Measurements from ENCODE around the gene EFNA2.
"Not testable (repeated sequence)": the region's sequence is repeated elsewhere in the genome, so short reads cannot be mapped to it uniquely, and the experiment has no call there.

EFNA2 gene

GRCh38 chr19:1285737-1286360 lies at the start of gene EFNA2:
EFNA2 (plus strand) TSS chr19:1285873; CDS start chr19:1286169, 296 bp downstream.
- no peak for FAIRE-seq

- no peak for FAIRE-seq
Measured at GRCh38 chr19:1236576-1236975, 49.1 kb upstream of the EFNA2 start.

- no peak for FAIRE-seq
Measured at GRCh38 chr19:1237027-1237659, 48.5 kb upstream of the EFNA2 start.

- FAIRE-seq = no peak
Measured at GRCh38 chr19:1237754-1238368, 47.8 kb upstream of the EFNA2 start, which contains the start of gene CBARP. CBARP (minus strand) TSS chr19:1238005; CDS start chr19:1236100, 1,905 bp downstream.

- no peak for FAIRE-seq
Measured at GRCh38 chr19:1238369-1239303, 47.0 kb upstream of the EFNA2 start.

GRCh38 chr19:1239420-1239795 lies 46.3 kb upstream of the EFNA2 start:
- no peak for FAIRE-seq

- no peak for FAIRE-seq
Measured at GRCh38 chr19:1239796-1240737, 45.6 kb upstream of the EFNA2 start.

GRCh38 chr19:1240925-1241324 lies 44.7 kb upstream of the EFNA2 start:
- FAIRE-seq = no peak

GRCh38 chr19:1241417-1242095 lies 44.1 kb upstream of the EFNA2 start, which contains the start of gene ATP5F1D:
ATP5F1D (plus strand) TSS chr19:1241751; CDS start chr19:1241851, 100 bp downstream.
- FAIRE-seq = no peak

GRCh38 chr19:1243768-1244692 lies 41.6 kb upstream of the EFNA2 start:
- no peak for FAIRE-seq

- no peak for FAIRE-seq
Measured at GRCh38 chr19:1244693-1245451, 40.8 kb upstream of the EFNA2 start.

GRCh38 chr19:1245494-1246264 lies 40.0 kb upstream of the EFNA2 start:
- no peak for FAIRE-seq

GRCh38 chr19:1246265-1247087 lies 39.2 kb upstream of the EFNA2 start:
- not testable (repeated sequence) for FAIRE-seq

- no peak for FAIRE-seq
Measured at GRCh38 chr19:1247748-1248138, 37.9 kb upstream of the EFNA2 start.

GRCh38 chr19:1248139-1248785 lies 37.4 kb upstream of the EFNA2 start, which contains the start of gene MIDN:
MIDN (plus strand) TSS chr19:1248583; CDS start chr19:1250297, 1,714 bp downstream.
- no peak for FAIRE-seq

- no peak for FAIRE-seq
Measured at GRCh38 chr19:1248786-1249297, 36.8 kb upstream of the EFNA2 start.
